Fibroblast of skin of right quadriceps (primary cell): ENCODE data around the gene CHRNG.

ENCODE experiments used
- DNase-seq: peaks from one replicate; pipeline ENCODE4 v3.0.0-alpha.2; 2013

Gene CHRNG

DNA sequence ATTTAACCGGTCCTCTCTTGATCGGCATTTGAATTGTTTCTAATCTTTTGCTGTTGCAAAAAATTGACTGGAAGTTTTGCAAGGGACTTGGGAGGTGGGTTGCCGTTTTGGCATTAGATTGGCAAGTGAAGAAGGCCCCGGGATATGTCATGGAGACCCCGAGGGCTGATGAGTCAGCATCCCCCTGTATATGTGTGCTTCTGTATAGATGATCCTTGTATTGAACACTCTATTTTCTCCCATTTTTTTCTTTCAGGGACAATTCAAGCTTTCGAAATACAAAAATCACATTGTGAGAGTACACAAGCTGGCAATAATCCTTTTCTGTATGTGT is 41.1 kb downstream of the CHRNG start:
- DNase-seq, result no peak

DNA sequence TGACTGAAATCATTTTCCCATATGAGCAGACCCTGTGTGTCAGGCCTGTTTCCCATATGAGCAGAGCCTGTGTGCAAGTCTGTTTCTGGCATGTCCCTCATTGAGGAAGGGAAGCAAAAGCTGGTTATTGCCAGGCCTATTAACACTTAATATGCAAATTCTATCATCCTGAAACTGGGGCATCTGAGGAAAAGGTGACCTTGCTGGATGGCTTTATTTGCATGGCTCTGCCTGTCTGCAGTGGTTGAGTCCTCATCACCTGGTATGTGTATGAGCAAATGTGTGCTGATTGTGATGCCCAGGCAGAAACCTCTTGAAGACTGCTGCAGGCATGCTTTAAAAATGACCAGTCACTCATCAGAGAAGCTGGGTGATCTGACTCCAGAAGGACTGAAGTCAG is 42.2 kb downstream of the CHRNG start:
- no peak for DNase-seq

DNA sequence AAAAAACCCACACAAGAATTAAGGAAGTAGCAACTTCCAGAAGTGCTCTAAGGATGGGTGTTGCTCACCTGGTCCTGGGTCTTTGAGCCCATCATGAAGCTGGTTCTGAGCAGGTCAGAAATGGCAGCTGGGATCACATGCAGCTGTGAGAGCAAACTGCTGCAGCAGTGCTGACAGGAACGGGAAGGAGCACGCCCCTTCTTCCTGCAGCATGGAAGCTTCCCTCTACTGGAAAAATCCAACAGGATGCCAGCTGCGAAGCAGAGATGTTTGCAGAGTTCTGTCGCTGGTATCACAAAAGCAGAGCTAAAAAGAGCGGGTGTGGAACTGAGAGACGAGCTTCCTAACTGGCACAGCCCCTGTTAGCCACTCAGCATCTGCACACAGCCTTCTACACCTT is 44.7 kb downstream of the CHRNG start:
- no peak for DNase-seq

DNA sequence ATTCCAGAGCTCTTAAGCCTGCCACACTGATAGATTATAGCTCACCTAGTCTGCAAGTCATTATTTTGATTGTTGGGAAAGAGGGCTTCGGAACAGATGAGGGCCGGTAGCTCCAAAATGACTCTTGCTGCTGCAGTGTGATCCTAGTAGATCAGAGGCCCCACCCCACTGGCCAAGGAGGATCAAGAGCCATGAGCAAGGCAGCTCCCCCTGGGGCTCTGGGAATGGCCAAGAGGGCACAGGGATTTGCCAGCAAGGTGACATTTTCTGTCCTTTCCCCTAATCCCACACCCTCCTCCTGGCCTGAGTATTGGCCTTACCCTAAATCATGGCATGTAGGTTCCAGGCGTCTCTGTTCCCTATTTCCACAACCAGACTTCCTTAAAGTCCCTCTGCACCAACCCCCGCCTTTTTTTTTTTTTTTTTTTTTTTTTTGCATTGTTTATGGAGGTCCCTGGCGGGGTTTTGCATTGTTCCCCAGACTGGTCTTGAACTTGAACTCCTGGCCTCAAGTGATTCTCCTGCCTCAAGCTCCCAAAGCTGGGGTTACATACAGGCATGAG is 47.5 kb downstream of the CHRNG start:
- no peak for DNase-seq

DNA sequence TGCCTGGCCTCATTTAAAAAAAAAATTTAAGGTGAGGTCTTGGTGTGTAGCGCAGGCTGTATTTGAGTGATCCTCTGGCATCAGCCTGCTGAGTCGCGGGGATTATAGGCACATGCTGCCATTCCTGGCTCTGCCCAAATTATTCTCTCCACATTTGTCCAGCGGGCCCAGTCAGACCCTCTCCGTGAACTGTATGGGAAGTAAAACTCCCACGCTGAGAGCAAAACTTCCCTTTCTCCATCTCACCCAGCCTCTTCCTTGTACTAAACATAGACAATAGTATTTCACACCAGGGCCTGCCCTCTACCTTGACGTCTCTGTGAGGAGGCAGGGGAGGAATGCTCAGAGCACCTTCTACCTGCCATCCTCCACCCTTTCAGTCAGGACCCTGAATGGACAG is 48.0 kb downstream of the CHRNG start:
- DNase-seq, result no peak

DNA sequence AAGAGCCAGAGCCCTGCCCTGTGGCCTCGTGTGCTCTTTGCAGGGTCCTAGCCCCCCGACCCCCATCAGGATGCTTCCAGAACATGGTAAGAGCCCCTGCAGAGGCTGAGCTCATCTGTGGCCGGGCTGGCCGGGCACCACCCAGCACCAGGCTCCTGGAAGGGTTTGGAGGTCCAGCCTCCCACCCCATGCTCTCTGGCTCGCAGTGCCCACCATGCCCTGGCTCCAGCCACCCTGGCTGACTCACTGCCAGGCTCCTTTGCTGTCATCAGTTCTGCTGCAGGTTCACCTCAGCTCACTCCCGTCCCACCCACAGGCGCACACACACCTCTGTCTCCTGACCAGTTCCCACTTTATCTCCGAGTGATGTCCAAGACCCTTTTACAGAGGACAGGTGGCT is 48.5 kb downstream of the CHRNG start:
- no peak for DNase-seq

DNA sequence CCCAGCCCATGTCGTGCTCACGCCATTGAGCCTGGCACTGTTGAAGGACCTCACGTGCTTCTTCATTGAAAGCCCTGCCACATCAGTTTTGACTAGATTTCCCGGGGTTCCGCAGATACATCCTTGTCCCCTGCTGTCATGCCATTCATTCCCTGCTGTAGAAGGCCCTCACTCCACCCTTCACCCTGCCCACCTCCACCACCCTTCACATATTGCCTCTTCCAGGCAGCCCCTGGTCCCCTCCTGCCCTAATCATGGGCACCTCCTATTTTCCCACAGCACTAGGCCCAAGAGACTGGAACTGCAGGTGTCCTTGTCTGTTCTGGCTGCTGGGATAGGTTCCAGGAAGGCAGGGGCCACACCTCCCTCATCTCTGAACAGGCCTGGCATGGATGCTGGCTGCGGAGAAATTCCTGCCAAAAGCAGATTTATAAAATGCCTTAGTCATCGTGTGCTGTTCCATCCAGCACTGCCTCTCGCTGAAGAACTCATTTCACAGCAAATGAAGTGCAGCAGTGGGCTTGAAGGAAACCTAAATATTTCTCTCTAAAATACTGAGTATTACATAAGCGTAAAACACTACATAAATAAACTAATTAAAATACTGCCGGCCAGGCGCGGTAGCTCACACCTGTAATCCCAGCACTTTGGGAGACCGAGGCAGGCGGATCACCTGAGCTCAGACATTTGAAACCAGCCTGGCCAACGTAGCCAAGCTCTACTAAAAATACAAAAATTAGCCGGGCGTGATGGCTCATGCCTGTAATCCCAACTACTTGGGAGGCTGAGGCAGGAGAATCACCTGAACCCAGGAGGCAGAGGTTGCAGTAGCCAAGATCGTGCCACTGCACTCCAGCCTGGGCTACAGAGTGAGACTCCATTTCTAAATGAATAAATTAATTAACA is 49.4 kb downstream of the CHRNG start:
- DNase-seq, result peak; percentile 54

DNA sequence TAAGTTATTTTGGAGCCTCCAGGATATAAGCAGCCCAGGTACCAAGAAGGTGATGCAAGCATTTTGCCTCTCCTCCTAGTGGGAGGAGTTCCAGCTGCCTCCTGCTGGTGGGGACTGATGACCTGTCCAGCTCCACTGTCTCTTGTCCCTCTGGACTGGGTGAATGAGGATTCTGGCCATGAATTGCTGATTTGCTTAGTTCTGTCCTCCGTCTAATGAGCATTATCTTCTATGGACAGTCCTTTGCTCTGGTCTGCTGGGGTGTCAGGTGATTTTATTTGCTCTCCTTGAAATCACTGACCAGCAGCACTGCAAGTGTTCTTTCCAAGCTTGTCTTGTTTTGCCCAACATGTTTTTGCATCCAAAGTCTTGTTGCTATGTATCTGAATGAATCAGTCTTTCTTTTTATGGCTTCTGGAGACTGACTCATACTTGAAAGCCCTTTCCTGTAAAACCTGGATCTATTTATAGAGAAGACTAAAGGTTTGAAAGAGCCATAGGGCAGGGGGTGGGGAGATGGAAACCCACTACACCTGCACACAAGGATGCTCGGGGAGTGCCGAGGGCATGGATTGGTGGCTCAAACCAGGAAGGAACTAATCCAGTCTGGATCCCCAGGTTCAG is 53.4 kb downstream of the CHRNG start:
- DNase-seq, result peak; percentile 66

DNA sequence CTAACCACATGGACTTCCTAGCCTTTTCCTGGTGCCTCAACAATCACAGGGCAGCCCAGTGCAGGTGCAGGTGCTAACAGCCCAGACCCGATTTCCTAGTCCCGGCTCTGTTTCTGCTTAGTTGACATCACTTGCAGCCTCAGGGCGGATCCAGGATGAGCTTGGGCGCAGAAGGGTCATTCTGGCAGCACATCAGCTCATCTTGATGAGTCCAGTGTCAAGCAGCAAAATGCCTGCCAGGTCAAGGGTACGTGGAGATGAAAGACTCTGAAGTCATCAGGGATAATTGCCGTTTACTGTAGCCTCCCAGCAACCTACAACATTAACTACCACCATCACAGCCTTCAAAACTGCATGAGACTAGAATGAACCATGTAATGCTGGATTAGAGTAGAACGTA is 54.5 kb downstream of the CHRNG start:
- DNase-seq, result no peak
